ENCODE results near the gene CYP2U1.

DNA sequence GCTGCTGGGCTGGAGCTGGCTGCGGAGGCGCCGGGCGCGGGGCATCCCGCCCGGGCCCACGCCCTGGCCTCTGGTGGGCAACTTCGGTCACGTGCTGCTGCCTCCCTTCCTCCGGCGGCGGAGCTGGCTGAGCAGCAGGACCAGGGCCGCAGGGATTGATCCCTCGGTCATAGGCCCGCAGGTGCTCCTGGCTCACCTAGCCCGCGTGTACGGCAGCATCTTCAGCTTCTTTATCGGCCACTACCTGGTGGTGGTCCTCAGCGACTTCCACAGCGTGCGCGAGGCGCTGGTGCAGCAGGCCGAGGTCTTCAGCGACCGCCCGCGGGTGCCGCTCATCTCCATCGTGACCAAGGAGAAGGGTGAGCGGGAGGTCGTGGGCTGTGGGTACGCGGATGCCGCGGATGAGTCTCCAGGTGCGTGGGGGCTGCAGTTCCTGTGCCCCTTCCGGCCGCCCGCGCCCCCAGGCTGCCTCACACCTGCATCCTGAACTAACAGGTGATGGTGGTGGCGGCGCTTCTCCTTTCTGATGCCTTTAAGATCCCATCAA lies 499 bp downstream of the CYP2U1 start:
- TF ChIP-seq, protein P1, sequence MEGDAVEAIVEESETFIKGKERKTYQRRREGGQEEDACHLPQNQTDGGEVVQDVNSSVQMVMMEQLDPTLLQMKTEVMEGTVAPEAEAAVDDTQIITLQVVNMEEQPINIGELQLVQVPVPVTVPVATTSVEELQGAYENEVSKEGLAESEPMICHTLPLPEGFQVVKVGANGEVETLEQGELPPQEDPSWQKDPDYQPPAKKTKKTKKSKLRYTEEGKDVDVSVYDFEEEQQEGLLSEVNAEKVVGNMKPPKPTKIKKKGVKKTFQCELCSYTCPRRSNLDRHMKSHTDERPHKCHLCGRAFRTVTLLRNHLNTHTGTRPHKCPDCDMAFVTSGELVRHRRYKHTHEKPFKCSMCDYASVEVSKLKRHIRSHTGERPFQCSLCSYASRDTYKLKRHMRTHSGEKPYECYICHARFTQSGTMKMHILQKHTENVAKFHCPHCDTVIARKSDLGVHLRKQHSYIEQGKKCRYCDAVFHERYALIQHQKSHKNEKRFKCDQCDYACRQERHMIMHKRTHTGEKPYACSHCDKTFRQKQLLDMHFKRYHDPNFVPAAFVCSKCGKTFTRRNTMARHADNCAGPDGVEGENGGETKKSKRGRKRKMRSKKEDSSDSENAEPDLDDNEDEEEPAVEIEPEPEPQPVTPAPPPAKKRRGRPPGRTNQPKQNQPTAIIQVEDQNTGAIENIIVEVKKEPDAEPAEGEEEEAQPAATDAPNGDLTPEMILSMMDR (conservative IDR thresholded peaks at IDR 0.05; ENCODE audit: low read depth, low read length) = no peak
- TF ChIP-seq EZH2phosphoT487 (IDR thresholded peaks at IDR 0.05; ENCODE audit: borderline replicate concordance, low read length) (no peak), EZH2 (IDR thresholded peaks at IDR 0.05; ENCODE audit: low read length, unreplicated experiment) (no peak)
